ENCODE measurements around the gene DCAF11. TPM values are rescaled to one million over a fixed set of nuclear protein-coding genes. Genes with fewer than 3 reads are reported as not detected.

DCAF11 gene
- total and polyA plus RNA-seq, 2 of the 8 experiments (the other 6 are each of a cell fraction or from before 2014, with no cell fraction given), result 60.4 to 63.6 TPM

GRCh38 chr14:24098229-24098926, 16.2 kb upstream of the DCAF11 start (continued):
- TF ChIP-seq CHD7 (IDR thresholded peaks at IDR 0.05; ENCODE audit: insufficient replicate concordance, low read length), result no peak

Data from H1 (cell line).